Astrocyte of the cerebellum (primary cell): ENCODE data around the gene LEFTY2.

ENCODE experiments used
- DNase-seq: peaks from one replicate; pipeline ENCODE4 v3.0.0-alpha.2; 2011; ENCODE audit warnings: low read depth
- H3K4me3 ChIP-seq: 2 replicates; pipeline ENCODE4 v1.5.1; 2011; ENCODE audit warnings: mild to moderate bottlenecking, low read depth, low read length, moderate library complexity
- CTCF ChIP-seq: IDR thresholded peaks from 2 replicates; pipeline ENCODE4 v1.5.1; 2012; ENCODE audit warnings: low read length, low read depth, moderate library complexity, mild to moderate bottlenecking; ENCODE audit errors: missing control alignments
- in situ Hi-C: cut with HindIII; loops from 2 replicates; pipeline ENCODE4 v1.10.0; 2017; ENCODE audit warnings: low sequenced_read_pairs

Gene LEFTY2

GRCh38 chr1:225921734-225922709 lies 19.0 kb downstream of the LEFTY2 start:
- in situ Hi-C loops: loop anchor here (5.0 kb wide), 2 partner anchors 40 to 105 kb away; partner anchors contain the start of gene TMEM63A
- H3K4me3 ChIP-seq: no peak overlapping the region
- DNase-seq: no peak
- TF ChIP-seq CTCF: no peak

DNA sequence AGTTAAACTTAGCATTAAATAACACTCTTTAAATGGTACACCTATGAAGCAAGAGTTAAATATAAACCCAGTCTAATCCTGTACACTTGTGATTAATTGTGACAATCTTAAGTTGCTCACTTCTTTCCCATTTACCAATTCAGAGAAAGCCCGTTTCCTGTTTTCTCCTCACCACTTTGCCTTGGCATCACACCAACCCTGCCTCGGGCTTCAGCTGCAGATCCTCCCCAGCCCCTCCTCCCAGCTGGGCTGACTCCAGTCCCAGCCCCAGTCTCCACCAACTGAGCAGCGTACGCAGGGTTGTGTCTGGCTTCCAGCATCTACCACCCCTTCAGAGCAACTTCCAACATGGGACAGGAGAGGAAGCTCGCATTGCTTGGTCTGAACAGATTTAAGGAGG lies 21.1 kb downstream of the LEFTY2 start:
- peak; percentile 86 for DNase-seq
- H3K4me3 ChIP-seq: no peak overlapping the region
- TF ChIP-seq CTCF: no peak
- in situ Hi-C loops: loop anchor here (5.0 kb wide), 2 partner anchors 38 to 103 kb away; partner anchors contain the start of gene TMEM63A

GRCh38 chr1:225918280-225918679 lies 22.7 kb downstream of the LEFTY2 start:
- in situ Hi-C loops: no loop called here
- no peak for DNase-seq
- no peak for TF ChIP-seq CTCF
- no peak overlapping the region for H3K4me3 ChIP-seq

DNA sequence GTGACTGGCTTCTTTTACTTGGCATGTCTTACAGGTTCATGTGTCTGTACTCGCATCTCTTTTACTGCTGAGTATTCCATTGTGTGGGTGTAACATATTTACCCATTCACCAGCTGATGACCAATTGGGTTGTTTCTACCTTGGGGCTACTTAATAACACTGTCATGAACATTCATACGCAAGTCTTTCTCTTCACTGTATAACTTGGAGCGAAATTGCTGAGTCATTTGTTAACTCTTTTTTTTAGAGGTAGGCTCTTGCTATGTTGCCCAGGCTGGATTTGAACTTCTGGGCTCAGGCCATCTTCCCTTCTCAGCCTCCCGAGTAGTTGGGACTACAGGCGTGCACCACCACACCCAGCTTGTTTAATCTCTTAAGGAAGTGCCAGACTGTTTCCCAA lies 23.5 kb downstream of the LEFTY2 start:
- no peak for DNase-seq
- no peak overlapping the region for H3K4me3 ChIP-seq
- in situ Hi-C loops: no loop called here
- TF ChIP-seq CTCF: no peak

DNA sequence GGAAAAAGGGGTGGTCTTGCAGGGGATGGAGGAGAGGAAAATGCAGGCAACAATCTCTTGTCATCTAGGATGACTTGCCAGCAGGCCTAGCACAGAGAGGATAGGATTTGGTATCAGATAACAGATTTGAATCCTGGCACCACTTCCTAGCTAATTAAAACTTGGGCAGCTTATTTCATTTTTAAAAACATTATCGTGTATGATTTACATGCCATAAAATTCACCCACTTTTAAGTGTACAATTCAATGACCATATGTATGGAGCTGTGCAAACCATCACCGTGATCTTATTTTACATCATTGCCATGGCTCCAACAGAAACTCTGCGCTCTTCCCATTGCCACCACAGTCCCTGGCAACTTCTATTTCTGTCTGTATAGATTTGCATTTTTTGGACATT lies 23.9 kb downstream of the LEFTY2 start:
- DNase-seq: no peak
- in situ Hi-C loops: no loop called here
- TF ChIP-seq CTCF: no peak
- no peak overlapping the region for H3K4me3 ChIP-seq

- no peak for TF ChIP-seq CTCF
- in situ Hi-C loops: no loop called here
- DNase-seq: no peak
- H3K4me3 ChIP-seq: no peak overlapping the region
Observed at GRCh38 chr1:225915538-225915991, 25.5 kb downstream of the LEFTY2 start.
